GM21619 (cell line): ENCODE results near the gene YTHDF1.
A peak's percentile ranks its signal among the peaks of the same experiment; 100 is the strongest.
"Not testable (repeated sequence)": the region's sequence is repeated elsewhere in the genome, so short reads cannot be mapped to it uniquely, and the experiment has no call there.

Experiments
- ATAC-seq: cut with Tn5 transposase; IDR thresholded peaks from one replicate; pipeline ENCODE4 v1.9.1; 2021; ENCODE audit not compliant: unreplicated experiment

YTHDF1 gene

DNA sequence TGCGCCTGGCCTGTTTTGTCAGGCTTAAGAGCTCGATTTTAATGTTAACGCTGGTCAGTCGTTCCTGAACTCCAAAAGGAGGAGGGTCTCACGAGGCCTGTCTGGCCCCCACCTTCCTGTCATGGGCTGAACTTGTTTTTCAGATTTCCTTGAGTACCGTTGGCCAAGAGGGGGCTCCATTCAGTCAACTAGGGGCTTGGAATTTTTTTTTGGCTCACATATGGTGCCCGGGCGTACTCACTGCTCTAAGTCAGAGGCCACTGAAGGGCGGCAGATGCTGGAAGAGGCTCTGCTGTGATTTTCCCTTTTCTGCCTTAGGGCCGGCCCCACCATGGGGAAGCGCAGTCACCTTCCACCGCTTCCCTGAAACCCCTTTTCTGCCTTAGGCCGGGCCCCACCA is 12.9 kb upstream of the YTHDF1 start:
- no peak for ATAC-seq

DNA sequence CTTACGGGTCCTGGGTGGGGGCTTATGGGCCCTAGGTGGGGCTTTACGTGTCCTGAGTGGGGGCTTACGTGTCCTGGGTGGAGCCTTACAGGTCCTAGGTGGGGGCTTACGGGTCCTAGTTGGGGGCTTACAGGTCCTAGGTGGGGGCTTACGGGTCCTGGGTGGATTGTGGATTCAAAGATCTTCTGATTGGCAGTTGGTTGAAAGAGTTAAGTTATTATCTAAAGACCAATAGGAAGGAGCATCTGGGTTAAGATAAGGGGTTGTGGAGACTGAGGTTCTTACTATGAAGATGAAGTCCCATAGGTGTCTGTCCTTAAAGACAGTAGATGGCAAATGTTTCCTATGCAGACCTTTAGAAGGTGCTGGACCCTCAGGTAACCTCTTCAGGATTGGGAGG is 11.3 kb upstream of the YTHDF1 start:
- no peak for ATAC-seq

DNA sequence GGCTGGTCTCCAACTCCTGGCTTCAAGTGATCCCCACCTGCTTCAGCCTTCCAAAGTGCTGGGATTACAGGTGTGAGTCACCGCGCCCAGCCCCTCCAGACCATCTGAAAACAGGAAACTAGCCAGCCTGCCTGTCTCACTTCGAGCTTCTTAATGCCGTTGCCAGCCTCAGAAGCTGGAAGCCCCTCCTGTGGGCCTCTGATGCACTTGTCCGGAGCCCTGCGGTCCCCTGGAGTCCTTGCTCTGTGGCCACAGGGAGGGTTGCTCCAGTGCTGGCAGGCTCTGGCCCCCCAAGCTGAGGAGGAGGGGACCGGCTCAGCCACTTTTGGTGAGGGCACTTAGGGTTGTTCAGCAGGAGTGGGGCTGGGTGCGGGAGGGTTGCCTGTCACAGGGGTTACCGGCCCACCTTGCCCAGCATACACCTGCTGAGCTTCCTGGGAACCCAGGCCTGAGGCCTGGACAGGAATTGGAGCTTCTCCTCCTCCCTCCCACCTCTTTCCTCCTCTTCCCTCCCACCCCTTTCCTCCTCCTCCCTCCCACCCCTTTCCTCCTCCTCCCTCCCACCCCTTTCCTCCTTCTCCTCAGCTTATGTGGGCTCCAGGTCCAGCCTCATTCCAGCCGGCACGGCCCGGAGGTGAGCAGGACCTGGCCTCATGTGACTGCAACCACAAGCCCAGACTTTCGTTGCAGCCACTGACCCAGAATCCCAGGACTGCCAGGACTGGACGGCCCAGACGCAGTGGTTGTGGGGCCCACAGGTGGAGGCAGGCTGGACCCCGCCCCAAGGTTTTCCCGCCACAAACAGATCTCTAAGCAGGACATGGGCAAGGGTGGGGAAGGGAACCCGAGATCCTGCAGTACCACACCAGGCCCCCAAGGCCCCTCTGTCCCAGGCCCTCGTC is 10.4 kb upstream of the YTHDF1 start:
- ATAC-seq, result no peak

DNA sequence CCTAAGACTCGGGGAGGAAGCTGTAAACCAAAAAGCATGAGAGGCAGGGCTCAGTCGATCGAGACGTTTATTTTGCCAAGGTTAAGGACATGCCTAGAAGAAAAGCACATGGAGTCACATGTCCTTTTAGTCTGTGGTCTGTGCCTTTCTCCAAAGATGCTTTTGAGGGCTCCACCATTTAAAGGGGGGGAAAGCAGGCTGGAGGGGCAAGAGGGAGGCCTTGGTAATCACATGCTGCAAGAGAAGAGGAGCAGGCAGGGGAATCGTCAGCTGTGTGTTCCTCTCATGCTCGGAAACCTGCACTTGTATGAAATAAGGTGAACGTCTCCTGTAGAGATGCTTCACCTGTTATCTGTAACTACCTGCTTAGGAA is 9.1 kb upstream of the YTHDF1 start:
- ATAC-seq, result no peak

DNA sequence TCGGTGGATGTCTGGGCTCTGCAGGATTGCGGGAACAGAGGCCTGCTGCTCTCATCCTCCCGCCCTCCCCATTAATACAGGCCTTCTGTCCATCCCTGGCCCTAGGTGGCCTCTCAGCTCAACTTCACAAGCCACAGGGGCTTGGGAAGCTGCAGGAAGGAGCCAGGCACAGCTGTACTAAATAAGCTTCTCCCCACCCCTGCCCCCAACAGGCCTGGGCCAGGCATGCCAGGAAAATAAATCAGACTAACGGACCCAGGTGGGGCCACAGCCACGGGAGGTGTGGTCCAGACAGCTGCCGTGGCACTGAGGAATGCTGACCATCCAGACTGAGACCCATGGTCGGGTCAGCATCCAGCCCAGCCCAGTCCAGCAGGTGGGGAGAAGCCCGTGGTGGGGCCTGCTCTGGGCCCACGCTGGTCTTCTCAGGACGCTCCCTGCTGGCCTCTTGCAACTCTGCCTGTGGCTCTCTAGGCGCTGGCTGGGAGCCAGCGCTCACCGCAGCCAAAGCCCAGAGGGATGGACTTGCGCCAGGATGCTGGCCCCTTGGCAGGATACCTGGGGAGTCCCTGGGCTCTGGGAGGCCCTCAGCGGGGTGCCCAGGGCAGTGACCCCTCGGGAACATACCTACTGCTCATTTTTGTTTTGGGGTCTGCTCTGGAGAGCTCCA is 8.6 kb upstream of the YTHDF1 start:
- ATAC-seq, result no peak

DNA sequence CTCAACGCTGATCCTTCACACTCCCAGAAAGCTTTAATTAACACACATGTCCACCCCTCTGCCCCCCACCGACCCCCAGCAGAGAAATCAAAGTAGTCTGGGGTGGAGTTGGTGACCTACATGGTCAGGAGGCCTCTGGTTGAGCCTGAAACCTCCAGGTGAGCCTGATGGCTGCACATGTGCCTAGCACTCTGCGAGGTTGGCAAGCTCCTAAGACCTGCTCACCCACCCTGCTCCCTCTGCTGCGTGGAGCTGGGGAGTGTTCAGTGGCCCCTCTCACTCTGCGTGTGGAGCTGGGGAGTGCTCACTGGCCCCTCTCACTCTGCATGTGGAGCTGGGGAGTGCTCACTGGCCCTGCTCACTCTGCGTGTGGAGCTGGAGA is 7.9 kb upstream of the YTHDF1 start:
- ATAC-seq, result no peak

DNA sequence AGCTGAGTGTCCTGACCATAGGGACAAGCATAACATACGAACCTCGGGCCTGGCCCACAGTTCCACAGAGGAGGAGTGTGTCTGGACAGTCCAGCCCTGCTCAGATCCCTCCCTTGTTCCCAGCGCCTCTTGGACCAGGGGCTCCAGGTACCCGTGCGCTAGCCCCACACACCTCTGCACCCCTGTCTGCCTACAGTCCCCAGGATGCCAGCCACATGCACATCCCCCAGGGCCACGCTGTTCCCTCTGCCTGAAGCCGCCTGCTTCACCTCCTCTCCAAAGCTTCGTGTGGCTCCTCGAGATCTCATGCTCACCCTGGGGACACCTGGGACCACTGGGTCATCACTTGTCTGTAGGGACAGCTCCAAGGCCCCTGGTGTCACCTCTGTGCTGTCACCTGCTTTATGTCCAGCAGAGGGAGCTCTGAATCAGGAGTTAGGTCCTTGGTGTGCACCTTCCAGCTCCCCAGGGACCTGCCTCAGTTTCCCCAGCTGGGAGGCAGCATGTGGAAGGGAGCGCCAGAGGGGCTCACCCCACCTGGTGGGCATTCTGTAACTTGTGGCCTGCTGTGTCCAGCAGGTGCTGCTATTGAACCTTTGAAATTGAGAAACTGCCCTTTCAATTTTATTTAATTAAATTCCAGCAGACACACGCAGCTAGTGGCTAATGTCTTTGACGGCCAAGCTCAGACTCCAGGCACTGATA is 7.3 kb upstream of the YTHDF1 start:
- no peak for ATAC-seq

DNA sequence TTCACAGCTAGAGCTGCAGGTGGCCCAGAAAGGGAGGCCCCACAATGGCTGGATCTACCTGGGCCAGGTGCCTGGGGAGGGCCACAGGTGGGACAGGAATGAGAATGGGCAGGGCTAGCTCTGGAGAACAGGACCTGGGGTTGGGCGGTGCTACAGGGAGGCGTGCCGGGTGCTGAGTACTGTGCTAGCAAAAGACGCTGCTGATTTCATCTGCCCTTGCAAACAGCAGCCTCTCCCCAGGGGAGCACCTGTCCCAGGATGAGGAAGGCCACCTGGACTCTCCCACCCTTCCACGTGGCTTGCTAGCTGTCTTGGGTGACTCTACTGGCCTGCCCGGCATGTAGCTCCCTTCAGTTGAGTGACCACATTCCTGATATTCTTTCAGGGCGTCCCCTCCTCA is 6.6 kb upstream of the YTHDF1 start:
- no peak for ATAC-seq

DNA sequence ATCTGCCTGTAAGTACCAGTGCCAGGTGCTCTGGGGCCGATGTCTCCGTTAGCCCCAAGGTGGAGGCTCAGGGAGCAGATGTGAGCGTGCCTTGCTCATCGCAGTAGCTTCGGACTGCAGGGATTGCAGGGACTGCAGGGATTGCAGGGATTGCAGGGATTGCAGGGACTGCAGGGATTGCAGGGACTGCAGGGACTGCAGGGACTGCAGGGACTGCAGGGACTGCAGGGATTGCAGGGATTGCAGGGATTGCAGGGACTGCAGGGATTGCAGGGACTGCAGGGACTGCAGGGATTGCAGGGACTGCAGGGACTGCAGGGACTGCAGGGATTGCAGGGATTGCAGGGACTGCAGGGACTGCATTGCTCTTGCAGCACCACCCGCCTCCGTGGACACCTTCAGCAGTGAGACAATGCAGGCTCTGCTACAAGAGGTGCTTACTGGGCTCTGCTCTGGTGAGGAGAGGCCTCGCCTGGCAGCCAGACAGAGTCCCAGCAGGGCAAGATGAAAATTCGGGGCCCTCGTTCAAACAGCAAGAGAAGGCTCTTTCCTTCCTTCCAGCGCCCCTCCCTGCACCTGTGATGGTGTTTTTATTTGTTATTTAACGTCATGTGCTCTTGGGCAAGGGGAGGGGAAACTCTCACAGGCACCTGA is 5.6 kb upstream of the YTHDF1 start:
- not testable (repeated sequence) for ATAC-seq

DNA sequence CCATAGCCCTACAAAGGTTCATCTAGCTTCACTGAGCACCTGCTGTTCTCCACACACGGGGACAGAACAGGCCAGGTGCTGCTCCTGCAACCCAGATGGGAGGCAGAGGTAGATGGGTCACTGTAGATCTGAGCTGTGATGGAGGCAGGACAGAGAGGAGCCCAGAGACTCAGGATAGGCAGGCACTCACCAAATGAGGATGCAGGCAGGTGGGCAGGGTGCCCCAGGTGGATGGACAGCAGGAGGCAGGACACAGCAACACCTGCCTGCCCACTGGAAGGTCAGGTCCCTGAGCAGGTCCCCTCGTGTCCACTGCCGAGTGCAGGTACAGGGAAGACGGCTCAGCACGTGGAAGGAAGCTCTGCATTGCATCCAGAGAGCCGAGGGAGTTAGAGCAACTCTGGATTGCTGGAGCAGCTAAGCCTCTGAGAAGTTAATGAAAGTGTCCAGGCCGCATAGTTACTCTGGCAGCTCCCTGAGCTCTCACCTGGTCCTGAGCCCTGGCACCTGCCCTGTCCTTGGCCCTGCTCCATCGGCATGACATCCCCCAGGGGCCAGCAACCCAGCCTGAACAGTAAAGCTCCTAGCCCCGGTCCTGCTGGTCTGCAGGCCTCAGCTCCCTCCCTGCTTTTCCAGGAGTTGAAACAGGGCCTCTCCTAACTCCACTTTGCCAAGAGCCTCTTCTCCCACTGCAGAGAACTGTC is 4.9 kb upstream of the YTHDF1 start:
- no peak for ATAC-seq

DNA sequence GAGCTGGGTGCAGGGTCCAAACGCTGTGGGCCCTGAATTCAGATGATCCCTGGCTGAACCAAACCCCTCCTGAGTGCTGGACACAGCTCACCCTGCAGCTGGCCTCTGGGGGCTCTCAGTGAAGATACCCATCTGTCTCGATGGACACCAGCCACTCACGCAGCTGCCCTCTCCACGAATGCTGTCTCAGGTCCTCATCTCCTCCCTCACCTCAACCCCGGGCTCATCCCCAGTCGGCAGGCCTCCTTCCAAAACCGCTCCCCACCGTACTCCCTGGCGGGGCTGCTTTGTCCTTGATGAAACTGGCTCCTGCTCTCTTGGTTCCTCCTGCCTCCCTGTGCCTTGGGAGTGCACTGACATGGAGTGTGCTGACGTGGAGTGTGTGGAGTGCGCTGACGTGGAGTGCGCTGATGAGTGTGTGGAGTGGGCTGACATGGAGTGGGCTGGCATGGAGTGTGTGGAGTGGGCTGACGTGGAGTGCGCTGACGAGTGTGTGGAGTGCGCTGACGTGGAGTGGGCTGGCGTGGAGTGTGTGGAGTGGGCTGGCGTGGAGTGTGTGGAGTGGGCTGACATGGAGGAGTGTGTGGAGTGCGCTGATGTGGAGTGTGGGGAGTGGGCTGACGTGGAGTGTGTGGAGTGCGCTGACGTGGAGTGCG is 4.1 kb upstream of the YTHDF1 start:
- no peak for ATAC-seq

DNA sequence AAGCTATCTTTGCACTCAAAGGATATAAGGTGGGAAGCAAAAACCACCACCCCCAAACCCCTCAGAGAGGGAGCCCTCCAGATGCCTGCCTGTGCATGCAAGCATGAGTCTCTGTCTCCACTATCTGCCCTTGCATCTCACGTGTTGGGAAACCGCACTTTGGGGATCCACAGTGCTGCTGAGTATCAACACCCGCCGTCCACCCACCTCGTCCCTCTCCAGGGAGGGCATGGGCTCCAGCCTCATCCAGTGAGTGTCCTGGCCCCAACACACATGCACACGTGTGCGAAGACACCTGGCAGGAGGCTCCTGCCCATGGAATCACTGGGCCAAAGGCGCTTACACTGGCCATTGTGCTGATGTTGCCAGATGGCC is 3.5 kb upstream of the YTHDF1 start:
- no peak for ATAC-seq

DNA sequence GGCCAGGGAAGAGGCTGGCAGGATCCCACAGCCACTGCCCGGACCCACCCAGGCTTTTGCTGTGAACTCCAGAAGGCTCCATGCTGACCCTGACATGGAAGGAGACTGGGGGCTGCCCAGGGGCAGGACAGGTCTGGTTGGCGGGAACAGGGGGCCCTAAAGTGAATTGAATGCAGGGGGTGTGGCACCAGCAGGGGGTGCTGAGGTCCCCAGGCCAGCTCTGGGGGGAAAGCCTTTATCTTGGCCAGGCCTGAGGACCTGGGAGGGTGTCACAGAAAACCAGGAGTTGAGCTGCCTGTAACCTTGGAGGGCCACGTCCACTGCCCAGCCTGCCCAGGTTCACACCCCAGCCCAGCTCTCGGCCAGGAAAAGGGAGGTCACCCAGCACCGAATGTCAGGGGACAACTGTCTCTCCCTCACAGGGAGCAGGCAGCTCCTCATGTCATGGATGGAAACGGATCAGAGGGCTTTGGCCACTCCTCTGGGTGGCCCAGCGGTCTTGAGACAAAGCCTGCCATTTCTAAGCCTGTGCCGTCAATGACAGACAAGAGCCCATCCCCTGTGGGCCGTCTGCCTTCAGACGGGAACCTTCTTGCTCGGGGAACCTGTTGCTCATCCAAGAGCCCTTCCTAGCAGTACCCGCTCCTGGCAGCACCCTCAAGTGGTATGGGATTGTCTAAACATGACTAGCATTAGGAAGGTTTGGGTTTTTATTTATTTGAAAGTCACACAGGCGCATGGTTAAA is 2.9 kb upstream of the YTHDF1 start:
- no peak for ATAC-seq

DNA sequence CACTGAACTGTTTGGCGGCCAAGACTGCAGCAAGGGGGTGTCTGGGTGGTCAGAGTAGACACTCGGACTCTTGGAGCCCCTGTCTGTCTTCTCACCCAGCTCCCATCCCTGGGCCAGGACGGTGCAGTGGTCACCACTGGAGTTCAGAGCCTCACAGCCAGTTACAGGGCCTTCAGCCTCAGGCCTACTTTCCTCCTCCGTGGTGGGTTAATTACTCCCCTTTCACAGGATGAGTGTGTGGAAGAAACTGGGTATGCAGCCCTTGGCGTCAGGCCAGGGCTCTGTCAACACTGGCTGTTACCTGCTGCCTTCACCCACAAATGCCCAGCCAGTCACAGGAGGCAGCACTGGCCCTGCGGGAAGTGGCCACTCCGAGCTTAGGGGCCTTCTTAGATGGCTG is 1.8 kb upstream of the YTHDF1 start:
- ATAC-seq, result no peak

DNA sequence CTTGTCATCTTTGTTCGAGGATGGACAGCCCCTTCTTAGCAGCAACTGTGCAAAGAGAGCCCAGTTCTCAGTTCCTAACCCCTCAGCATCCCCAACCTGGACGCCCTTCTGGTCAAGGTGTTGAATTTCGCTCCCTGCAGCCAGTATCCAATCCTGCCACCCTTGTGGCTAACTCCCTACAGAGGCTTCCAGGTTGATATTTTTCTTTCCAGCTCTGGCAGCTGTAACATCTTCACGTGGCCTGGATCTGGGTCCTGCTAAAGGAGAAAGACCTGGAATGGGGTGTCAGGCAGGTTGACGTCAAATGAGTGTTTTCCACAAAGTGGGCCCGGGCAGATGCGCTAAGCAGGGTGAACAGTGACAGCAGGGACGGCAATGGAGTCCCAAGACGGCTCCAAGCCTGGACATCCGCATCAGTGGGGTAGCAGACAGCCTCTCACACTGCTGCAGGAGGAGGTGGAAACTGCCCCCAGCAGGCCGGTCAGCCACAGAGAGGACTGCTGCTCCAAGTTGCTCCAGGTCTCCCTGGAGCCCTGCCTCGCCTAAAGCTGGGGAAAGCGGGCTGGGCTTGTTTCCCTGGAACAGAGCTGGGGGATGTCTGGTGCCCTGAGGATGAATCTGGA is 1.0 kb upstream of the YTHDF1 start:
- ATAC-seq, result no peak

DNA sequence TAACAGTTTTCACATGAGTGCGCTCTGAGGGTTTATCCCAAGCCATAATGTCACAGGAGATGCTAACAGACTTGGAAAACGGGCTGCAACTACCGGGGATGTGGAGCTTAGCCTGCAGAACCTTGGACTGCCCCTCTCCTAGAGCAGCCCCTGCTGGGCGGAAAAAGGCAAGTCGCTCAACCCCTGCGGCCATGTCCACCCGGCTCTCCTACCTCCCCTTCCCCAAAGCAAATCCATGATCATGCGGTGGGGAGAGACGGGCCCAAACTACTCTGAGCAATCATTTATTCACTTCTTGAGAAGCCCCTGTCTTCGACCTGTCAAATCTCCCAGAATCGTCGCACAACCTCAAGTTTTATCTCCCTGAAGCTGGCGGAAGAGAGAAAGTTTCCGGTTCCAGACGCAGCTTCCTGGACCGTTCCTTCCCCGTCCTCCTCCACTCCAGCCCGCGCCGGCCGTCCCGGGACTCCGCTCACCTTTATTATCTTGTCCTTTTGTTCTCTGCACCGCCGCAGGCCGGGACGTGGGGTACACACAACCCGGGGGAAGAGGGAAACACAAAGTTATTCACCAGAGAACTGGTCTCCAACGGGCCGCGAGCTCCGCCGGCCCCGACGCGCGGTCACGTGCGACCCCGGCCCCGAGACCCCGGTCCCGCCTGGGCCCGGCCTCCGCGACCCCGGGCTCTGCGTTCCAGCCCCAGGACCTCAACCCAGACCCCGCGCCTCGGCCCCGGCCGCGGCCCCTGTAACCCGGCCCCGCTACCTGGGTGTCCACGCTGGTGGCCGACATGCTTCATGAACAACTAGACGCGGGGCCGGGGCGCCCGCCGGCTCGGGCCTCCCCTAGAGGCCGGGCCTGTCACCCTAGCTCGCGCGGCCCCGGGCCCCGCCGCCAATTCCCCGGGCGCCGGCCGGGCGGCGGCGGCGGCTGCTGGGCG is 560 bp downstream of the YTHDF1 start:
- peak; percentile 15 for ATAC-seq

DNA sequence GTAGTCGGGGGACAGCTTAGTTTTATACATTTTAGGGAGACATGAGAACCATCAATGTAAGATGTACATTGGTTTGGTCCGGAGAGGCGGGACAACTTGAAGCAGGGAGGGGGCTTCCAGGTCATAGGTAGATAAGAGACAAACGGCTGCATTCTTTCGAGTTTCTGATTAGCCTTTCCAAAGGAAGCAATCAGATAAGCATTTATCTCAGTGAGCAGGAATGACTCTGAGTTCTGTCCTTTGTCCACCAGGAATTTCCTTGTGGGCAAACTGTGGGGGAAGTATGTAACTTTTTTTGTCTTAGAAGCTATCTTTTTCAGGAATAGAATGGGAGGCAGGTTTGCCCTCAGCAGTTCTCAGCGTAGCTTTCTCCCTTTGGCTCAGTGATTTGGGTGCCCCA is 1.4 kb downstream of the YTHDF1 start:
- no peak for ATAC-seq

DNA sequence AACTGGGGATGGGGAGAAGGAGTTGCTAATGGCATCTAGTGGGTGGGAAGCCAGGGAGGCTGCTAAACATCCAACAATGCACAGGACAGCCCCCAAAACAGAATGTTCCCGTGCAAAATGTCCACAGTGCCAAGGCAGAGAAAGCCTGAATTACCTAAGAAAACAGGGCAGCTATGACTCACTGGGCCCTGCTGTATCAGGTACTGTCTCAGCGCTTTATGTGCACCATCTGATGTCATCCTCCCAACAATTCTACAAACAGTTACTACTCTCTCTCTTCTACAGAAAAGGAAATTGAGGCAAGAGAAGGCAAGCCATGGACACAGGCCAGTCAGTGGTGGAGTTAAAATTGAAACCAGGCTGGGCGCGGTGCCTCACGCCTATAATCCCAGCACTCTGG is 3.1 kb downstream of the YTHDF1 start:
- no peak for ATAC-seq
